Measurements from ENCODE around the gene RGPD3. TPM values are rescaled to one million over a fixed set of nuclear protein-coding genes. Genes with fewer than 3 reads are reported as not detected.
"Not testable (repeated sequence)": the region's sequence is repeated elsewhere in the genome, so short reads cannot be mapped to it uniquely, and the experiment has no call there.

The RGPD3 gene
- total and polyA plus RNA-seq, 12 donors, result 0.05 to 0.20 (median 0.08) TPM; not detected in 3

GRCh38 chr2:106509374-106509770 lies 41.2 kb upstream of the RGPD3 start:
- DNase-seq; intact Hi-C loops (cut with DNase I); H3K27me3 ChIP-seq; H3K27ac ChIP-seq; H3K9me3 ChIP-seq; H3K4me3 ChIP-seq; H3K36me3 ChIP-seq; H3K4me1 ChIP-seq; ATAC-seq: not testable (repeated sequence)
- 88 to 94% methylated on average over 6 of the region's 6 CpGs for WGBS, 2 donors

- 82% methylated on average over 6 to 9 of the region's 11 CpGs for WGBS, 2 donors
- DNase-seq; H3K4me1 ChIP-seq; intact Hi-C loops (cut with DNase I); H3K36me3 ChIP-seq; H3K27me3 ChIP-seq; H3K9me3 ChIP-seq; ATAC-seq; H3K4me3 ChIP-seq; H3K27ac ChIP-seq: not testable (repeated sequence)
These were observed 40.6 kb upstream of the RGPD3 start for GRCh38 chr2:106508660-106509373.

GRCh38 chr2:106506002-106506687 lies 37.9 kb upstream of the RGPD3 start:
- intact Hi-C loops (cut with DNase I); H3K4me3 ChIP-seq; H3K27ac ChIP-seq; H3K4me1 ChIP-seq; DNase-seq; ATAC-seq; H3K27me3 ChIP-seq; H3K9me3 ChIP-seq; H3K36me3 ChIP-seq: not testable (repeated sequence)
- 82 to 89% methylated on average over 9 of the region's 9 CpGs for WGBS, 2 donors

- H3K4me3 ChIP-seq; H3K4me1 ChIP-seq; ATAC-seq; DNase-seq; intact Hi-C loops (cut with DNase I); H3K36me3 ChIP-seq; H3K27ac ChIP-seq; H3K9me3 ChIP-seq; H3K27me3 ChIP-seq: not testable (repeated sequence)
- WGBS, 2 donors, result 80 to 93% methylated on average over 4 of the region's 4 CpGs
These were observed 36.6 kb upstream of the RGPD3 start for GRCh38 chr2:106504787-106505186.

GRCh38 chr2:106504192-106504591 lies 36.0 kb upstream of the RGPD3 start:
- ATAC-seq; H3K27me3 ChIP-seq; H3K4me3 ChIP-seq; DNase-seq; H3K4me1 ChIP-seq; H3K27ac ChIP-seq; H3K9me3 ChIP-seq; intact Hi-C loops (cut with DNase I); H3K36me3 ChIP-seq: not testable (repeated sequence)
- WGBS, 2 donors, result 89 to 92% methylated on average over 7 of the region's 11 CpGs

- ATAC-seq; intact Hi-C loops (cut with DNase I); H3K27me3 ChIP-seq; DNase-seq; H3K4me3 ChIP-seq; H3K36me3 ChIP-seq; H3K9me3 ChIP-seq; H3K4me1 ChIP-seq; H3K27ac ChIP-seq: not testable (repeated sequence)
- WGBS, 2 donors, result 88 to 94% methylated on average over 8 of the region's 8 CpGs
These were observed 34.1 kb upstream of the RGPD3 start for GRCh38 chr2:106502351-106502750.

- H3K4me3 ChIP-seq; H3K36me3 ChIP-seq; H3K27ac ChIP-seq; H3K9me3 ChIP-seq; ATAC-seq; intact Hi-C loops (cut with DNase I); H3K27me3 ChIP-seq; DNase-seq; H3K4me1 ChIP-seq: not testable (repeated sequence)
- WGBS, 2 donors, result 90 to 94% methylated on average over 4 to 6 of the region's 7 CpGs
These were observed 32.1 kb upstream of the RGPD3 start for GRCh38 chr2:106500350-106500749.

- intact Hi-C loops (cut with DNase I); H3K27ac ChIP-seq; H3K27me3 ChIP-seq; H3K4me3 ChIP-seq; H3K9me3 ChIP-seq; H3K4me1 ChIP-seq; ATAC-seq; DNase-seq; H3K36me3 ChIP-seq: not testable (repeated sequence)
- 76 to 93% methylated on average over 1 of the region's 1 CpG for WGBS, 2 donors
These were observed 30.3 kb upstream of the RGPD3 start for GRCh38 chr2:106498549-106498948.

- H3K27ac ChIP-seq; intact Hi-C loops (cut with DNase I); ATAC-seq; H3K27me3 ChIP-seq; DNase-seq; H3K4me1 ChIP-seq; H3K36me3 ChIP-seq; H3K4me3 ChIP-seq; H3K9me3 ChIP-seq: not testable (repeated sequence)
- 34 to 38% methylated on average over 6 of the region's 6 CpGs for WGBS, 2 donors
These were observed 24.7 kb upstream of the RGPD3 start for GRCh38 chr2:106492913-106493312.

- H3K27ac ChIP-seq; intact Hi-C loops (cut with DNase I); DNase-seq; H3K4me1 ChIP-seq; H3K27me3 ChIP-seq; H3K4me3 ChIP-seq; ATAC-seq; H3K9me3 ChIP-seq; H3K36me3 ChIP-seq: not testable (repeated sequence)
- 74% methylated on average over 6 of the region's 6 CpGs for WGBS, 2 donors
These were observed 24.2 kb upstream of the RGPD3 start for GRCh38 chr2:106492399-106492798.

- not testable (repeated sequence) for H3K4me3 ChIP-seq, ATAC-seq
- WGBS, 2 donors, result 69 to 71% methylated on average over 6 of the region's 6 CpGs
These were observed 21.5 kb upstream of the RGPD3 start for GRCh38 chr2:106489701-106490100.

More at GRCh38 chr2:106489701-106490100, 21.5 kb upstream of the RGPD3 start:
- H3K36me3 ChIP-seq; H3K4me1 ChIP-seq; intact Hi-C loops (cut with DNase I); DNase-seq; H3K27ac ChIP-seq; H3K9me3 ChIP-seq: not testable (repeated sequence)
- peaks cover 0 to 22% (median 12%) of the 10 kb centered on the region in 7 donors for H3K27me3 ChIP-seq
